OCI-LY1 (cell line): ENCODE measurements around the gene YPEL4.

Experiments
- H2AFZ ChIP-seq: fragments of 200-600 bp; sonication (generic), shearing (Covaris generic); 2 replicates; pipeline ENCODE4 v1.6.0; 2014; ENCODE audit warnings: antibody characterized with exemption, mild to moderate bottlenecking, low read length
- H3F3A ChIP-seq: fragments of 200-600 bp; sonication (generic), shearing (Covaris generic); 2 replicates; pipeline ENCODE4 v1.6.0; 2014; ENCODE audit warnings: mild to moderate bottlenecking, antibody characterized with exemption, low read length, moderate library complexity; ENCODE audit not compliant: insufficient read depth
- H3K27ac ChIP-seq: fragments of 200-600 bp; sonication (generic); 2 replicates; pipeline ENCODE4 v1.5.1; 2014; ENCODE audit warnings: low read length, mixed run types, mild to moderate bottlenecking, low read depth; ENCODE audit not compliant: poor library complexity, severe bottlenecking
- H3K27me3 ChIP-seq: fragments of 200-600 bp; sonication (generic); 2 replicates; pipeline ENCODE4 v1.6.0; 2014; ENCODE audit warnings: antibody characterized with exemption, mild to moderate bottlenecking, low read length, moderate library complexity; ENCODE audit not compliant: insufficient read depth
- H3K36me3 ChIP-seq: fragments of 200-600 bp; sonication (generic); 2 replicates; pipeline ENCODE4 v1.6.1; 2014; ENCODE audit warnings: mild to moderate bottlenecking, antibody characterized with exemption, low read length, moderate library complexity, mixed read lengths; ENCODE audit not compliant: insufficient read depth
- H3K4me1 ChIP-seq: fragments of 200-600 bp; sonication (generic); 2 replicates; pipeline ENCODE4 v1.5.1; 2014; ENCODE audit warnings: mild to moderate bottlenecking, low read length, moderate library complexity; ENCODE audit not compliant: insufficient read depth, severe bottlenecking
- H3K4me2 ChIP-seq: fragments of 200-600 bp; sonication (generic), shearing (Covaris generic); 2 replicates; pipeline ENCODE4 v1.6.1; 2014; ENCODE audit warnings: low read length
- H3K4me3 ChIP-seq: fragments of 200-600 bp; sonication (generic); 2 replicates; pipeline ENCODE4 v1.5.1; 2014; ENCODE audit warnings: low read length, low read depth, mild to moderate bottlenecking, mixed read lengths; ENCODE audit not compliant: poor library complexity, severe bottlenecking
- H3K79me2 ChIP-seq: fragments of 200-600 bp; shearing (Covaris generic); 2 replicates; pipeline ENCODE4 v1.6.1; 2016; ENCODE audit warnings: mixed run types, low read length, mixed read lengths; ENCODE audit not compliant: insufficient read depth
- H3K9ac ChIP-seq: fragments of 200-600 bp; sonication (generic), shearing (Covaris generic); 2 replicates; pipeline ENCODE4 v1.6.1; 2014; ENCODE audit warnings: mild to moderate bottlenecking, low read length, mixed read lengths
- H3K9me2 ChIP-seq: fragments of 200-600 bp; sonication (generic), shearing (Covaris generic); 2 replicates; pipeline ENCODE4 v1.6.1; 2014; ENCODE audit warnings: low read depth, mild to moderate bottlenecking, low read length, mixed read lengths
- H3K9me3 ChIP-seq: fragments of 200-600 bp; shearing (Covaris generic); 2 replicates; pipeline ENCODE4 v1.6.1; 2014; ENCODE audit warnings: low read length, mixed read lengths
- H4K20me1 ChIP-seq: fragments of 200-600 bp; sonication (generic), shearing (Covaris generic); 2 replicates; pipeline ENCODE4 v1.6.0; 2016; ENCODE audit warnings: mild to moderate bottlenecking, low read length; ENCODE audit not compliant: insufficient read depth
- EZH2 ChIP-seq: fragments of 200-600 bp; sonication (generic), shearing (Covaris generic); IDR thresholded peaks from 2 replicates; pipeline ENCODE4 v1.8.0; 2017; ENCODE audit warnings: borderline replicate concordance, mixed run types, mild to moderate bottlenecking, antibody characterized with exemption, low read length, moderate library complexity, mixed read lengths
- TF ChIP-seq, protein P1 (sequence below): fragments of 200-600 bp; sonication (generic), shearing (Covaris generic); IDR thresholded peaks from 2 replicates; pipeline ENCODE4 v1.5.1; 2017; ENCODE audit warnings: mild to moderate bottlenecking, antibody characterized with exemption, low read length, moderate library complexity, mixed read lengths

YPEL4 gene

DNA sequence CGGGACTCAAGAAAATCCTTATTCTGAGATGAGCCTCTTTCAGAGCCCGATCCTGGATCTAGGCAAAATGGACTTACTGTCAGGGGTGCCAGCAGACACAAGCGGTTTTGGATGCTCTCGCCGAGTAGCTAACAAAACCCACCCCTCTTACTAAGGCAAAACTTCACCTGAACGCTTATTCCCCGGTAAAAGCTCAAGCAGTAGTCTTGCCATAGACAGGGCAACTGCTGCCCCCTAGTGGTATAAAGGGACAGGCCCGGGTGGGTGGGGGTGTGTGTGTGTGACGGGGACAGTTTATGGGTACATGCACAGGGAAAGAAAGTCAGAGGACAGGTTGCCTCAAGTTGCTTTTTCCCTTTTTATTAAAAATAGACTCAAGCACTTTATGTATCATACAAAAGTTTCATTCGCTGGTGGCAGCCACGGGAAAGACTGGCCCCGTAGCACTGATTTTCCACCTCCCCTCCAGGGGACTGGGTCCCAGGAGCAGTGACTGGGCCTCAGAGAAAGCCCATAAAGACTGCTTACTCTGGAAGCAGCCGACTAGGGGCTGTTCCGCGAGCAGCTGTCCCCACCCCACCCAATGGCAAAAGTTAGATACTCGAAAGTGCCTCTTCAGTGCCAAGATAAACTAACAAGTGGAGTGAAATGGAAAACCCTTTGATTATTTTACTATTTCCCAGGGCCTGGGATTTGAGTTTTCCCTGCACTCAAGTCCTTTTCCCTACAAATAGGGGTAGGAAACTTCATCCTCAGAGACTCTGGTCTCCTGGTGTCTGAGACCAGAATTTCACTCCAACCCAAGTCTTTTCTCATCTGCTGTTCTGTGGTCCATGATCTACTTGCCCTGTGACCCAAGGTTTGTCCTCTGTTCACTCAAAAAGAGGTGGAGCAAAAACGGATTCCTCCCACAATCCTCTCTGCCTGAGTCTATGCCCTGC is 4.7 kb downstream of the YPEL4 start:
- Histone ChIP-seq H3K79me2 (no peaks in the 10 kb centered on the region), H3K27me3 (no peaks in the 10 kb centered on the region; the same call in 1 of the 2 replicates), H4K20me1 (no peaks in the 10 kb centered on the region), H3K9ac (no peak overlapping the region), H3K4me1 (no peaks in the 10 kb centered on the region), H3F3A (no peaks in the 10 kb centered on the region), H3K9me3 (no peaks in the 10 kb centered on the region), H3K27ac (no peak overlapping the region), H2AFZ (no peak overlapping the region), H3K36me3 (no peaks in the 10 kb centered on the region), H3K4me3 (no peak overlapping the region), H3K4me2 (no peak overlapping the region), H3K9me2 (no peaks in the 10 kb centered on the region)
- TF ChIP-seq, protein P1, sequence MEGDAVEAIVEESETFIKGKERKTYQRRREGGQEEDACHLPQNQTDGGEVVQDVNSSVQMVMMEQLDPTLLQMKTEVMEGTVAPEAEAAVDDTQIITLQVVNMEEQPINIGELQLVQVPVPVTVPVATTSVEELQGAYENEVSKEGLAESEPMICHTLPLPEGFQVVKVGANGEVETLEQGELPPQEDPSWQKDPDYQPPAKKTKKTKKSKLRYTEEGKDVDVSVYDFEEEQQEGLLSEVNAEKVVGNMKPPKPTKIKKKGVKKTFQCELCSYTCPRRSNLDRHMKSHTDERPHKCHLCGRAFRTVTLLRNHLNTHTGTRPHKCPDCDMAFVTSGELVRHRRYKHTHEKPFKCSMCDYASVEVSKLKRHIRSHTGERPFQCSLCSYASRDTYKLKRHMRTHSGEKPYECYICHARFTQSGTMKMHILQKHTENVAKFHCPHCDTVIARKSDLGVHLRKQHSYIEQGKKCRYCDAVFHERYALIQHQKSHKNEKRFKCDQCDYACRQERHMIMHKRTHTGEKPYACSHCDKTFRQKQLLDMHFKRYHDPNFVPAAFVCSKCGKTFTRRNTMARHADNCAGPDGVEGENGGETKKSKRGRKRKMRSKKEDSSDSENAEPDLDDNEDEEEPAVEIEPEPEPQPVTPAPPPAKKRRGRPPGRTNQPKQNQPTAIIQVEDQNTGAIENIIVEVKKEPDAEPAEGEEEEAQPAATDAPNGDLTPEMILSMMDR: peak; percentile 84
- no peak for TF ChIP-seq EZH2

DNA sequence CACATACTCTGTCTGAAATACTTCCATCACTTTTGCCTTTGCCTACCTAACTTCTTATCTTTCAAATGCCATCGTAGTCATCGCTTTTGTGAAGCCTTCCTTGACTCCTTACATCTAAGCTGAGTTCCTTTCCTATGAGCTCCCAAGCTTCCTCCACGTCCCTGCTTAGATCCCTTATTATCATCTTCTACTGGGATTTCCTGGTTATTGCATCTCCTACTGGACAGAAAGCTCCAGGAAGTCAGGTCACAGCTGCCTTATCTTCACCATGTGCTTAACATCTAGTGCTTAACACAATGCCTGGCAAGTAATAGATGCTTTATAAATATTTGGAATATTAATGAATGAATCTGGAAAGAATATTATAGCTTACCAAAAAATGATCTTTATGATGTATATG is 5.9 kb downstream of the YPEL4 start:
- H3F3A ChIP-seq: no peaks in the 10 kb centered on the region
- no peak overlapping the region for H3K4me2 ChIP-seq
- H3K4me3 ChIP-seq: no peak overlapping the region
- no peaks in the 10 kb centered on the region for H3K9me3 ChIP-seq
- TF ChIP-seq EZH2: no peak
- TF ChIP-seq, protein P1: no peak
- no peaks in the 10 kb centered on the region for H3K36me3 ChIP-seq
- no peaks in the 10 kb centered on the region for H4K20me1 ChIP-seq
- no peaks in the 10 kb centered on the region for H3K79me2 ChIP-seq
- H3K27ac ChIP-seq: no peak overlapping the region
- H3K27me3 ChIP-seq: no peaks in the 10 kb centered on the region; the same call in 1 of the 2 replicates
- H3K9ac ChIP-seq: no peak overlapping the region
- no peaks in the 10 kb centered on the region for H3K9me2 ChIP-seq
- H2AFZ ChIP-seq: no peak overlapping the region
- no peaks in the 10 kb centered on the region for H3K4me1 ChIP-seq

DNA sequence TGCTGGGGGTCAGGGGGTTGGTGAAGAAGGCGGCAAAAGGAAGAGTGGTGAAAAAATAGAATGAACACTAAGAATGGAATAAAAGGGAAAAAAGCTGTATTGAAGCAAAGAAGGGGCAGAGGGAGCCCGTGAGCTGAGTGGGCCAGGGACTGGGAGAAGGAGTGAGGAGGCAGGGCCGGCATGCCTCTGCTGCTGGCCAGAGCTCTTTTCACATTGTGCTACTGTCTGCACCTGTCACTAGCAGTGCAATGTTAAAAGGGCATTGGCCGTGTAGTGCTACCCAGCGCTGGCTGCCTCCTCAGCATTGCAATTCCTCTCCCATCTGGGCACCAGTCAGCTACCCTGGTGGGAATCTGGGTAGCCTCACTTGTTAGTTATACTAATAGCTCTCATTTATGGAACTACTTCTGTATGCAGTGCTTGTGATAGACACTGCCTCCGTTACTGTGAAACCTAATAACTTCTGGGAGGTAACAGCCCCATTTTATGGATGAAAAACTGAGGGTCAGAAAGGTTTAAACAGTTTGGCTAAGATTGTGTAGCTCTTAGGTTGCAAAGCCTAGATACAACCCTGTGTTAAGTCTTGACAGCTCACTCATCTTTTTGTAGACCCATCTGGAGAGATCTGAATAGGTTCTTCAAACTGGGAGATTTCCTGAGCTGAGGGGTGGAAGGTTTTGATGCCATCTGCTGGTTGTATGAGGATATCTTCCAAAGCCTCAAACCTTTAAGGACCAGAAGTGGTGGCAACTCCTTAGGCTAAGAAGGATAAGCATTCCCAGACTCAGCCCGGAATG is 8.5 kb downstream of the YPEL4 start:
- no peaks in the 10 kb centered on the region for H3F3A ChIP-seq
- no peaks in the 10 kb centered on the region for H3K36me3 ChIP-seq
- no peak overlapping the region for H3K4me2 ChIP-seq
- H4K20me1 ChIP-seq: no peaks in the 10 kb centered on the region
- no peak overlapping the region for H3K9ac ChIP-seq
- H2AFZ ChIP-seq: no peak overlapping the region
- peaks cover 5% of the 10 kb centered on the region; the same call in 1 of the 2 replicates for H3K27me3 ChIP-seq
- TF ChIP-seq EZH2: no peak
- TF ChIP-seq, protein P1: peak; percentile 59
- H3K9me3 ChIP-seq: no peaks in the 10 kb centered on the region
- H3K4me1 ChIP-seq: no peaks in the 10 kb centered on the region
- H3K9me2 ChIP-seq: no peaks in the 10 kb centered on the region
- H3K79me2 ChIP-seq: no peaks in the 10 kb centered on the region
- no peak overlapping the region for H3K4me3 ChIP-seq
- H3K27ac ChIP-seq: no peak overlapping the region
